Measurements from ENCODE around the gene SUPT5H.

- TF ChIP-seq CTCF (IDR thresholded peaks at IDR 0.05; ENCODE audit: low read depth, low read length) (no peak), POLR2A (IDR thresholded peaks at IDR 0.05; ENCODE audit: extremely low read depth, insufficient read length) (no peak), MYC (IDR thresholded peaks at IDR 0.05; ENCODE audit: low read depth, low read length) (no peak)
Measured at GRCh38 chr19:39469036-39469435, 23.7 kb downstream of the SUPT5H start.
